ENCODE data around the gene TRMT10A.

TRMT10A gene

GRCh38 chr4:99529956-99530355, 33.9 kb downstream of the TRMT10A start:
- TF ChIP-seq CTCF (IDR thresholded peaks at IDR 0.05; ENCODE audit: insufficient read depth, low read depth, low read length, missing control alignments) = no peak
- no peak for DNase-seq (ENCODE audit: low read depth)
- no peak overlapping the region for H3K4me3 ChIP-seq (ENCODE audit: low read depth, low read length)

- DNase-seq (ENCODE audit: low read depth) = no peak
- no peak overlapping the region for H3K4me3 ChIP-seq (ENCODE audit: low read depth, low read length)
- no peak for TF ChIP-seq CTCF (IDR thresholded peaks at IDR 0.05; ENCODE audit: insufficient read depth, low read depth, low read length, missing control alignments)
Observed at GRCh38 chr4:99529228-99529627, 34.6 kb downstream of the TRMT10A start.

DNA sequence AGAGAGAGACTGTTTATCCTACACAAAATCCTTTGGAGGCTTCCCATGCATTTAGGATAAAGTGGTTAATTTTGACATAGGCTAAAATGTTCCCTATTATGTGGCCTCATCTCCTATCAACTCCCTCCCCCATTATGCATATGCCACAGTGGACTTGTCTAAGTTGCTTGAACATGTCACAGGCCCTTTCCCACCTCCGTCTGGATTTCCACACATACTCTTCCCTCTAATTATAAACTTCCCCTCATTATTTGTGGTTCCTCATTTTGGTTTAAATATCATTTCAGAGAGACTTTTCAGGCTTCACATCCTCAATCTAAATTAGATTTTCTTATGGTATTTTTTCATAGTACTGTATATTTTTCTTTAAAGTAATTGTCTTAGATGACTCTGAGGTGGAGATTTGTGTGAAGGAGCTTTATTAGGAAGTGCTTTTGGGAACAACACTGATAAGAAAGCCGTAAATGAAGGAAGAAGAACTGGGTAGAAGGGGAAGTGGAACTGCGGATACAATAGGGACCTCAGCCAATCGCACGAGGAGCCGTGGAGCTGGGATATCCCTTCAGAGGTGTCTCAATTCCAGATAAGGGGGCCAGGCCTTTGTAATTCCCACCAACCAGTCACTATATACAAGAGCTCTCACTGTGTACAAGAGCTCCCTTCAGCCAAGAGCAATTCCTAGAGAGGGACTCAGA, 45.1 kb downstream of the TRMT10A start:
- no peak overlapping the region for H3K4me3 ChIP-seq (ENCODE audit: low read depth, low read length)
- no peak for DNase-seq (ENCODE audit: low read depth)
- no peak for TF ChIP-seq CTCF (IDR thresholded peaks at IDR 0.05; ENCODE audit: insufficient read depth, low read depth, low read length, missing control alignments)

- no peak for TF ChIP-seq CTCF (IDR thresholded peaks at IDR 0.05; ENCODE audit: insufficient read depth, low read depth, low read length, missing control alignments)
- no peak for DNase-seq (ENCODE audit: low read depth)
- no peak within 1 kb of the TSS for H3K4me3 ChIP-seq (ENCODE audit: low read depth, low read length)
Observed at GRCh38 chr4:99510721-99511120, 53.1 kb downstream of the TRMT10A start, which contains the start of gene C4orf17. C4orf17 (plus strand) TSS chr4:99511021; CDS start chr4:99513082, 2,061 bp downstream.

DNA sequence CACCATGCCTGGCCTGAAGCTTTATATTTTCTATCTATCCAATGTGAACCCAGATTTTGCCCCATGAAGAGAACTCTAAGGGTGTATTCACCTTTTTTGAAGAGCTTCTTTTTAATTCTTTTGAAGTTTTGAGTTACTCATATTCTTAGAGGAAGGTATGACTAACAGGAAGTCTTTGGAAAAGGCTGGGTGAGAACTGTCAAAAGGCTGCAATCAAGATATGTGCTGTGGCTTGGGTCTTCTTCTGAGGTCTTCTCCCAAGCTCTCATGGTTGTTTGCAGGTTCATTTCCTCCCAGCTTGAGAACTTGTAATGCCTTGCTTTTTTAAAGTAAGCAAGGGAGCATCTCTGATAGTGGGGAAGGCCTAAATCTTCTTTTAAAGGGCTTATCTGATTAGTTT, 56.1 kb downstream of the TRMT10A start:
- DNase-seq (ENCODE audit: low read depth) = peak; percentile 7
- no peak for TF ChIP-seq CTCF (IDR thresholded peaks at IDR 0.05; ENCODE audit: insufficient read depth, low read depth, low read length, missing control alignments)
- no peak overlapping the region for H3K4me3 ChIP-seq (ENCODE audit: low read depth, low read length)

DNA sequence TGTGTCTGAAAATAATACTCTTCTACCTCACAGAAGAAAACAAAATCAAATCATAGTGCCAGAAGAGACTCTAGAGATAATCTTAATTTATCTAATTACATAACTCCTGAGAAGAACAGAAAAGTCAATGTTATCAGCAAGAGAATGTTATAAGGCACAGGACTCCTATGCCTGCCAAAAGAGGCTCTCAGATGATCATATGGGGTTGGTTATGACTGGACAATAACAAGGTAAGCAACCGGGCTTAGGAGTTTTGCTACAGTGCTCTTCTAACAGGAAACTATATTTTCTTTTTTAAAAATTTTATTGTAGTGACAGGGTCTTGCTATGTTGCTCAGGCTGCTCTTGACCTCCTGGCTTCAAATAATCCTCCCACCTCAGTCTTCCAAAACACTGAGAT, 56.5 kb downstream of the TRMT10A start:
- TF ChIP-seq CTCF (IDR thresholded peaks at IDR 0.05; ENCODE audit: insufficient read depth, low read depth, low read length, missing control alignments) = no peak

GRCh38 chr4:99506781-99507180, 57.1 kb downstream of the TRMT10A start:
- H3K4me3 ChIP-seq (ENCODE audit: low read depth, low read length) = no peak overlapping the region
- TF ChIP-seq CTCF (IDR thresholded peaks at IDR 0.05; ENCODE audit: insufficient read depth, low read depth, low read length, missing control alignments) = no peak
- DNase-seq (ENCODE audit: low read depth) = no peak

More for the DNA sequence above, 56.5 kb downstream of the TRMT10A start:
- no peak for DNase-seq (ENCODE audit: low read depth)
- H3K4me3 ChIP-seq (ENCODE audit: low read depth, low read length) = no peak overlapping the region
